SK-N-SH (cell line): ENCODE measurements around the gene GLYR1. TPM values are rescaled to one million over a fixed set of nuclear protein-coding genes. Genes with fewer than 3 reads are reported as not detected.

ENCODE experiments used
- CTCF ChIA-PET: fragments of 300-600, 350-600 bp; formaldehyde crosslinking; extraction: SDS; loops from one replicate; lab custom pipeline; 2021; lab: Yijun Ruan, JAX
- POLR2A ChIA-PET: fragments of 350-600 bp; sonication (Branson Sonifier 250); formaldehyde crosslinking; extraction: SDS; loops from one replicate; lab custom pipeline; 2020; ENCODE audit warnings: antibody characterized with exemption, inconsistent platforms; lab: Yijun Ruan, JAX
- DNase-seq: peaks from one replicate; pipeline ENCODE4 v3.0.0; 2012
- H2AFZ ChIP-seq: fragments of 200-600 bp; sonication (generic); 2 replicates; pipeline ENCODE4 v1.8.1; 2016; ENCODE audit warnings: antibody characterized with exemption, mild to moderate bottlenecking, low read depth
- H3F3A ChIP-seq: fragments of 200-600 bp; sonication (generic); replicated peaks from 2 replicates; pipeline ENCODE3; 2016; ENCODE audit warnings: antibody characterized with exemption, mild to moderate bottlenecking; ENCODE audit not compliant: insufficient read depth
- H3K27ac ChIP-seq, 2 experiments: fragments of 200-500 bp in 1 of 2; fragments of 200-600 bp in 1 of 2; sonication (Bioruptor generic) in 1 of 2; sonication (generic), shearing (Covaris generic) in 1 of 2; 2 replicates each; pipeline versions ENCODE4 v1.5.1 to v1.6.1; 2014 to 2016; ENCODE audit warnings: low read depth in 2 of 2, inconsistent platforms in 1 of 2, low read length in 1 of 2, mild to moderate bottlenecking in 1 of 2, mixed read lengths in 1 of 2
- H3K27me3 ChIP-seq: fragments of 200-600 bp; sonication (generic), shearing (Covaris generic); 2 replicates; pipeline ENCODE4 v1.6.1; 2016; ENCODE audit warnings: mixed run types; ENCODE audit not compliant: insufficient read depth
- H3K36me3 ChIP-seq, 2 experiments: fragments of 200-500 bp in 1 of 2; fragments of 200-600 bp in 1 of 2; sonication (Bioruptor generic) in 1 of 2; sonication (generic) in 1 of 2; replicated peaks in 1 of 2; 2 replicates each; pipeline versions ENCODE3 to v1.5.1; 2014 to 2016; ENCODE audit warnings: low read length in 1 of 2, mild to moderate bottlenecking in 1 of 2; ENCODE audit not compliant: insufficient read depth in 2 of 2, control insufficient read depth in 1 of 2
- H3K4me1 ChIP-seq, 2 experiments: fragments of 200-500 bp in 1 of 2; fragments of 200-600 bp in 1 of 2; sonication (Bioruptor generic) in 1 of 2; sonication (generic), shearing (Covaris generic) in 1 of 2; 2 replicates each; pipeline versions ENCODE4 v1.5.1 to v1.6.1; 2014 to 2016; ENCODE audit warnings: low read depth in 1 of 2, low read length in 1 of 2, mixed run types in 1 of 2; ENCODE audit not compliant: insufficient read depth in 2 of 2, control insufficient read depth in 1 of 2
- H3K4me2 ChIP-seq: fragments of 200-600 bp; sonication (generic), shearing (Covaris generic); 2 replicates; pipeline ENCODE4 v1.6.1; 2017; ENCODE audit warnings: mixed run types
- H3K4me3 ChIP-seq, 2 experiments: fragments of 200-500 bp in 1 of 2; fragments of 200-600 bp in 1 of 2; sonication (Bioruptor generic) in 1 of 2; sonication (generic), shearing (Covaris generic) in 1 of 2; 2 replicates each; pipeline versions ENCODE4 v1.5.1 to v1.8.1; 2014 to 2016; ENCODE audit warnings: low read depth in 2 of 2, inconsistent platforms in 1 of 2, low read length in 1 of 2, mild to moderate bottlenecking in 1 of 2, mixed read lengths in 1 of 2, moderate library complexity in 1 of 2
- H3K79me2 ChIP-seq: fragments of 200-600 bp; sonication (generic); 2 replicates; pipeline ENCODE4 v1.8.1; 2017; ENCODE audit warnings: mild to moderate bottlenecking; ENCODE audit not compliant: insufficient read depth
- H3K9ac ChIP-seq: fragments of 200-600 bp; sonication (generic); 2 replicates; pipeline ENCODE4 v1.6.1; 2017; ENCODE audit warnings: mixed run types
- H3K9me2 ChIP-seq: fragments of 200-600 bp; sonication (generic); 2 replicates; pipeline ENCODE4 v1.6.1; 2017; ENCODE audit warnings: mixed run types
- H3K9me3 ChIP-seq: fragments of 200-600 bp; sonication (generic); 2 replicates; pipeline ENCODE4 v1.6.1; 2017; ENCODE audit warnings: mixed run types, mild to moderate bottlenecking, moderate library complexity
- H4K20me1 ChIP-seq: fragments of 200-600 bp; sonication (generic); 2 replicates; pipeline ENCODE4 v1.6.1; 2017; ENCODE audit warnings: mild to moderate bottlenecking, mixed run types; ENCODE audit not compliant: insufficient read depth
- CHD2 ChIP-seq: fragments of 150-350 bp; IDR thresholded peaks from 2 replicates; pipeline ENCODE4 v1.6.1; 2018; ENCODE audit warnings: low read length; ENCODE audit not compliant: partially characterized antibody
- ELF1 ChIP-seq: IDR thresholded peaks from 2 replicates; pipeline ENCODE4 v1.4.0; 2012
- EP300 ChIP-seq, 2 experiments: IDR thresholded peaks; 2 replicates each; pipeline versions ENCODE4 v1.4.0 to v1.6.1; 2012; ENCODE audit warnings: borderline replicate concordance in 1 of 2, low read depth in 1 of 2, low read length in 1 of 2
- FOSL2 ChIP-seq: IDR thresholded peaks from 2 replicates; pipeline ENCODE4 v1.4.0; 2012; ENCODE audit warnings: low read depth, mild to moderate bottlenecking, moderate library complexity, borderline replicate concordance
- FOXJ3 ChIP-seq: sonication (generic); formaldehyde crosslinking; IDR thresholded peaks from 2 replicates; pipeline ENCODE4 v1.5.1; 2020; ENCODE audit warnings: mild to moderate bottlenecking, missing genetic modification reagents
- GABPA ChIP-seq: IDR thresholded peaks from 2 replicates; pipeline ENCODE4 v1.4.0; 2012; ENCODE audit warnings: low read depth, mild to moderate bottlenecking
- JUND ChIP-seq: IDR thresholded peaks from 2 replicates; pipeline ENCODE4 v1.4.0; 2012
- MXI1 ChIP-seq: IDR thresholded peaks from 2 replicates; pipeline ENCODE4 v1.6.1; 2012; ENCODE audit warnings: mild to moderate bottlenecking, low read depth, low read length, improper control_type of control experiment
- NFIC ChIP-seq: IDR thresholded peaks from 2 replicates; pipeline ENCODE4 v1.4.0; 2012; ENCODE audit warnings: borderline replicate concordance
- RFX5 ChIP-seq: IDR thresholded peaks from 2 replicates; pipeline ENCODE4 v1.6.1; 2012; ENCODE audit warnings: mild to moderate bottlenecking, improper control_type of control experiment, low read length
- TCF12 ChIP-seq: IDR thresholded peaks from 2 replicates; pipeline ENCODE4 v1.4.0; 2012
- YY1 ChIP-seq: IDR thresholded peaks from 2 replicates; pipeline ENCODE4 v1.4.0; 2012; ENCODE audit warnings: low read depth, mild to moderate bottlenecking
- WGBS: methylation state at CpG from one replicate; pipeline ENCODE4 v1.1.6; 2017; ENCODE audit warnings: low lambda C conversion rate; 5-methylcytosine and 5-hydroxymethylcytosine counted together
- polyA plus RNA-seq, 3 experiments: library from polyadenylated mRNA; depleted of rRNA; stranded (reverse); fragments of >200 nt; gene quantifications; 2 replicates each; pipeline ENCODE4 v1.2.3, GENCODE V29; 2012
- TF ChIP-seq, protein P1 (sequence below): IDR thresholded peaks from 2 replicates; pipeline ENCODE4 v1.6.1; 2012; ENCODE audit warnings: mild to moderate bottlenecking, low read depth, low read length, moderate library complexity
- TF ChIP-seq, protein P2 (sequence below): fragments of 150-350 bp; IDR thresholded peaks from 2 replicates; pipeline ENCODE4 v1.6.1; 2016; ENCODE audit warnings: mild to moderate bottlenecking, low read depth, low read length
- TF ChIP-seq, protein P3 (sequence below): fragments of 200-600 bp; sonication (generic); IDR thresholded peaks from 2 replicates; pipeline ENCODE4 v1.6.1; 2017; ENCODE audit warnings: antibody characterized with exemption, mild to moderate bottlenecking, moderate library complexity
- TF ChIP-seq, protein P4 (sequence below): IDR thresholded peaks from 2 replicates; pipeline ENCODE4; 2012
- TF ChIP-seq, protein P5 (sequence below): IDR thresholded peaks from 2 replicates; pipeline ENCODE4 v1.4.0; 2012; ENCODE audit warnings: low read depth

The GLYR1 gene
- polyA plus RNA-seq, 1 of the 3 experiments (the other 2 are of a cell fraction), result 40.1 TPM

DNA sequence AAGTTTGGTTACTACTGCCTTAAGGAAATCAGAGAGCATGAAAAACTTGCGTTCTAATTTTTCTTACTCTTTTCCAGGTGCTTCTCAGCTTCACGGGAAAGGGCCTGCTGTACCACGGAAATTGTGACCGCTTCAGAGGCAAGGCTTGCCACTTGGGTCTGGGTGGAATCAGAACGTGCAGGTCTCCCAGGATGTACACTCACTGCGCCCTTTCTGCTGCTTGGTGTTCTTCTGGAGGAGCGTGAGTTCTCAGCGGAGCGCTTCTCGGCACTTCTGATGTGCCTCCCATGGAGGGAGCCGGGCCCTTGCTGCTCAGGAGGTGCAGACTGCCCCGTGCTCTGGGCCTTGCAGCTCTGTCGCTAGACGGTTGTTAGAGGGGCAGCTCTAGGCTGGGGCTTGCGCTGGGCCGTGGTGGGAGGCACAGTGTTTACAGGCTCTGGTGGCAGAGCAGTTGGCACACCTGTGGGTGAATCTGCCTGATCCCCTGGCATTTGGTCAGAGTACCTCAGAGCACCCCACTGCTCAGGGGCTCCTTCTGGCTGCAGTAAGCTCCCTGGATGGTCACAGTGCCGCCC, 33.0 kb upstream of the GLYR1 start:
- Histone ChIP-seq H3K9ac (no peak overlapping the region), H3K27me3 (no peaks in the 10 kb centered on the region), H2AFZ (no peak overlapping the region), H3K9me3 (no peaks in the 10 kb centered on the region), H3K4me2 (no peak overlapping the region), H4K20me1 (peaks cover 26% of the 10 kb centered on the region), H3K79me2 (peaks cover 9% of the 10 kb centered on the region; the same call in 1 of the 2 replicates), H3K4me1 (peaks cover 11 to 24% of the 10 kb centered on the region in 2 experiments; a peak in 3 of 4 replicates), H3F3A (peaks cover 24% of the 10 kb centered on the region), H3K4me3 (no peak overlapping the region), H3K27ac (no peak overlapping the region), H3K9me2 (no peaks in the 10 kb centered on the region), H3K36me3 (peaks cover 50 to 69% of the 10 kb centered on the region in 2 experiments)
- POLR2A ChIA-PET, result no interaction called here
- CTCF ChIA-PET, result no interaction called here
- no peak for DNase-seq
- WGBS, result 96% methylated on average over 4 of the region's 17 CpGs
- TF ChIP-seq RFX5 (no peak), JUND (no peak), EP300 (IDR thresholded peaks at IDR 0.05; ENCODE audit: borderline replicate concordance in 1 of 2, low read depth in 1 of 2, low read length in 1 of 2) (no peak)
- TF ChIP-seq, protein P1, sequence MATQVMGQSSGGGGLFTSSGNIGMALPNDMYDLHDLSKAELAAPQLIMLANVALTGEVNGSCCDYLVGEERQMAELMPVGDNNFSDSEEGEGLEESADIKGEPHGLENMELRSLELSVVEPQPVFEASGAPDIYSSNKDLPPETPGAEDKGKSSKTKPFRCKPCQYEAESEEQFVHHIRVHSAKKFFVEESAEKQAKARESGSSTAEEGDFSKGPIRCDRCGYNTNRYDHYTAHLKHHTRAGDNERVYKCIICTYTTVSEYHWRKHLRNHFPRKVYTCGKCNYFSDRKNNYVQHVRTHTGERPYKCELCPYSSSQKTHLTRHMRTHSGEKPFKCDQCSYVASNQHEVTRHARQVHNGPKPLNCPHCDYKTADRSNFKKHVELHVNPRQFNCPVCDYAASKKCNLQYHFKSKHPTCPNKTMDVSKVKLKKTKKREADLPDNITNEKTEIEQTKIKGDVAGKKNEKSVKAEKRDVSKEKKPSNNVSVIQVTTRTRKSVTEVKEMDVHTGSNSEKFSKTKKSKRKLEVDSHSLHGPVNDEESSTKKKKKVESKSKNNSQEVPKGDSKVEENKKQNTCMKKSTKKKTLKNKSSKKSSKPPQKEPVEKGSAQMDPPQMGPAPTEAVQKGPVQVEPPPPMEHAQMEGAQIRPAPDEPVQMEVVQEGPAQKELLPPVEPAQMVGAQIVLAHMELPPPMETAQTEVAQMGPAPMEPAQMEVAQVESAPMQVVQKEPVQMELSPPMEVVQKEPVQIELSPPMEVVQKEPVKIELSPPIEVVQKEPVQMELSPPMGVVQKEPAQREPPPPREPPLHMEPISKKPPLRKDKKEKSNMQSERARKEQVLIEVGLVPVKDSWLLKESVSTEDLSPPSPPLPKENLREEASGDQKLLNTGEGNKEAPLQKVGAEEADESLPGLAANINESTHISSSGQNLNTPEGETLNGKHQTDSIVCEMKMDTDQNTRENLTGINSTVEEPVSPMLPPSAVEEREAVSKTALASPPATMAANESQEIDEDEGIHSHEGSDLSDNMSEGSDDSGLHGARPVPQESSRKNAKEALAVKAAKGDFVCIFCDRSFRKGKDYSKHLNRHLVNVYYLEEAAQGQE, result no peak
- TF ChIP-seq, protein P2, sequence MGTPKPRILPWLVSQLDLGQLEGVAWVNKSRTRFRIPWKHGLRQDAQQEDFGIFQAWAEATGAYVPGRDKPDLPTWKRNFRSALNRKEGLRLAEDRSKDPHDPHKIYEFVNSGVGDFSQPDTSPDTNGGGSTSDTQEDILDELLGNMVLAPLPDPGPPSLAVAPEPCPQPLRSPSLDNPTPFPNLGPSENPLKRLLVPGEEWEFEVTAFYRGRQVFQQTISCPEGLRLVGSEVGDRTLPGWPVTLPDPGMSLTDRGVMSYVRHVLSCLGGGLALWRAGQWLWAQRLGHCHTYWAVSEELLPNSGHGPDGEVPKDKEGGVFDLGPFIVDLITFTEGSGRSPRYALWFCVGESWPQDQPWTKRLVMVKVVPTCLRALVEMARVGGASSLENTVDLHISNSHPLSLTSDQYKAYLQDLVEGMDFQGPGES, result no peak

DNA sequence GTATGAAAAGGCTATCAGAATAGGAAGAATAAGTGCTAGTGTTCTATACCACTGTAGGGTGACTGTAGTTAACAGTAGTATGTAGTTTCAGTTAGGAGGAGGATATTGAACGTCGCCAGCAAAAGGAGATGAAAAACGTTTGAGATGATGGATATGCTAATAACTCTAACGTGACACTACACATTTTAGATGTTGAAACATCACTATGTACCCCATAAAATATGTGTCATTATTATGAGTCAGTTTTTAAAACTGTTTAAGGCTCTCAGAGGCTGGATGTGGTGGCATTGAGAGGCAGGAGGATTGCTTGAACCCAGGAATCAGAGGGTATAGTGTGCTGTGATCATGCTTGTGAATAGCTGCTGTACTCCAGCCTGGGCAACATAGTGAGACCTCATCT, 32.0 kb upstream of the GLYR1 start:
- Histone ChIP-seq H3K9me3 (no peaks in the 10 kb centered on the region), H3K36me3 (peaks cover 53 to 69% of the 10 kb centered on the region in 2 experiments), H3K27me3 (no peaks in the 10 kb centered on the region), H2AFZ (no peak overlapping the region), H3K4me3 (no peak overlapping the region), H3K9me2 (no peaks in the 10 kb centered on the region), H4K20me1 (peaks cover 26% of the 10 kb centered on the region), H3K27ac (peak overlapping the region in 1 of 2 experiments; percentile 28; a peak in 2 of 4 replicates), H3K79me2 (peaks cover 9% of the 10 kb centered on the region; the same call in 1 of the 2 replicates), H3F3A (peaks cover 24% of the 10 kb centered on the region), H3K9ac (no peak overlapping the region), H3K4me1 (peaks cover 11 to 24% of the 10 kb centered on the region in 2 experiments; a peak in 3 of 4 replicates), H3K4me2 (peak overlapping the region; percentile 13; the same call in 1 of the 2 replicates)
- 33% methylated on average over 4 of the region's 4 CpGs for WGBS
- CTCF ChIA-PET, result no interaction called here
- POLR2A ChIA-PET, result no interaction called here
- TF ChIP-seq NFIC (peak; percentile 38; the same call in 1 of the 2 replicates), YY1 (no peak), ELF1 (no peak), FOXJ3 (CRISPR knock-in tag) (no peak), EP300 (IDR thresholded peaks at IDR 0.05; ENCODE audit: borderline replicate concordance in 1 of 2, low read depth in 1 of 2, low read length in 1 of 2) (peak in 1 of 2 experiments; percentile 11; a peak in 1 of 4 replicates), JUND (peak; percentile 58), MXI1 (no peak), RFX5 (no peak), FOSL2 (peak; percentile 63), CHD2 (no peak), TCF12 (peak; percentile 36; the same call in 1 of the 2 replicates), GABPA (no peak)
- TF ChIP-seq, protein P3, sequence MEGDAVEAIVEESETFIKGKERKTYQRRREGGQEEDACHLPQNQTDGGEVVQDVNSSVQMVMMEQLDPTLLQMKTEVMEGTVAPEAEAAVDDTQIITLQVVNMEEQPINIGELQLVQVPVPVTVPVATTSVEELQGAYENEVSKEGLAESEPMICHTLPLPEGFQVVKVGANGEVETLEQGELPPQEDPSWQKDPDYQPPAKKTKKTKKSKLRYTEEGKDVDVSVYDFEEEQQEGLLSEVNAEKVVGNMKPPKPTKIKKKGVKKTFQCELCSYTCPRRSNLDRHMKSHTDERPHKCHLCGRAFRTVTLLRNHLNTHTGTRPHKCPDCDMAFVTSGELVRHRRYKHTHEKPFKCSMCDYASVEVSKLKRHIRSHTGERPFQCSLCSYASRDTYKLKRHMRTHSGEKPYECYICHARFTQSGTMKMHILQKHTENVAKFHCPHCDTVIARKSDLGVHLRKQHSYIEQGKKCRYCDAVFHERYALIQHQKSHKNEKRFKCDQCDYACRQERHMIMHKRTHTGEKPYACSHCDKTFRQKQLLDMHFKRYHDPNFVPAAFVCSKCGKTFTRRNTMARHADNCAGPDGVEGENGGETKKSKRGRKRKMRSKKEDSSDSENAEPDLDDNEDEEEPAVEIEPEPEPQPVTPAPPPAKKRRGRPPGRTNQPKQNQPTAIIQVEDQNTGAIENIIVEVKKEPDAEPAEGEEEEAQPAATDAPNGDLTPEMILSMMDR, result no peak
- TF ChIP-seq, protein P4, sequence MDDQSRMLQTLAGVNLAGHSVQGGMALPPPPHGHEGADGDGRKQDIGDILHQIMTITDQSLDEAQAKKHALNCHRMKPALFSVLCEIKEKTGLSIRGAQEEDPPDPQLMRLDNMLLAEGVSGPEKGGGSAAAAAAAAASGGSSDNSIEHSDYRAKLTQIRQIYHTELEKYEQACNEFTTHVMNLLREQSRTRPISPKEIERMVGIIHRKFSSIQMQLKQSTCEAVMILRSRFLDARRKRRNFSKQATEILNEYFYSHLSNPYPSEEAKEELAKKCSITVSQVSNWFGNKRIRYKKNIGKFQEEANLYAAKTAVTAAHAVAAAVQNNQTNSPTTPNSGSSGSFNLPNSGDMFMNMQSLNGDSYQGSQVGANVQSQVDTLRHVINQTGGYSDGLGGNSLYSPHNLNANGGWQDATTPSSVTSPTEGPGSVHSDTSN, result peak; percentile 89
- TF ChIP-seq, protein P5, sequence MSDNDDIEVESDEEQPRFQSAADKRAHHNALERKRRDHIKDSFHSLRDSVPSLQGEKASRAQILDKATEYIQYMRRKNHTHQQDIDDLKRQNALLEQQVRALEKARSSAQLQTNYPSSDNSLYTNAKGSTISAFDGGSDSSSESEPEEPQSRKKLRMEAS, result no peak
- DNase-seq, result no peak
